GM12892 (cell line): ENCODE measurements around the gene FNDC5.

ENCODE experiments used
- POLR2A ChIP-seq: IDR thresholded peaks from 2 replicates; pipeline ENCODE4 v1.6.1; 2011; ENCODE audit warnings: low read depth, low read length, control low read depth
- POLR2AphosphoS5 ChIP-seq: IDR thresholded peaks from 2 replicates; pipeline ENCODE4 v1.6.1; 2011; ENCODE audit warnings: low read depth, low read length, control low read depth
- TAF1 ChIP-seq: IDR thresholded peaks from 2 replicates; pipeline ENCODE4 v1.6.1; 2011; ENCODE audit warnings: low read depth, mild to moderate bottlenecking, control low read depth, low read length, borderline replicate concordance

DNA sequence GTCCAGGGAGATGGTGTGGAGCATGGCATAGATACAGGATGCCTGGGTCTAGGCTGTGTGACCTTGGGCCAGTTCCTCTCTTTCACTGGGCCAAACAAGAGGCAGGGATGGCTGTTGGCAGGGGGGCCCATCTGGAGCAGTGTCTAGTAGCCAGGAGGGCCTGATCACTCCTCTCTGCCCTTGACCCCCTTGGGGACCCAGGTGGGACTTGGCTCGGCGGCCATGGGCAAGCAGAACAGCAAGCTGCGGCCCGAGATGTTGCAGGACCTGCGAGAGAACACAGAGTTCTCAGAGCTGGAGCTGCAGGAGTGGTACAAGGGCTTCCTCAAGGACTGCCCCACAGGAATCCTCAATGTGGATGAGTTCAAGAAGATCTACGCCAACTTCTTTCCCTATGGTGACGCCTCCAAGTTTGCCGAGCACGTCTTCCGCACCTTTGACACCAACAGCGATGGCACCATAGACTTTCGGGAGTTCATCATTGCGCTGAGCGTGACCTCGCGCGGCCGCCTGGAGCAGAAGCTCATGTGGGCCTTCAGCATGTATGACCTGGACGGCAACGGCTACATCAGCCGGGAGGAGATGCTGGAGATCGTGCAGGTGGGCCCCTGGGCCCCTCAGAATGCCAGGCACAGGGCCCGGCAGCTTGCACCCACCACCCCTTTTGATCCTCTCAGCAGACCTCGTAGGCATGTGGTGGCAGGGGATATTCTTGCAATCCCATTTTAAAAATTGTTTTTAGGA, 18.1 kb upstream of the FNDC5 start:
- TF ChIP-seq POLR2AphosphoS5 (no peak), POLR2A (no peak), TAF1 (no peak)
